ENCODE data around the gene ALKBH8. TPM values are rescaled to one million over a fixed set of nuclear protein-coding genes. Genes with fewer than 3 reads are reported as not detected.
"Not testable (repeated sequence)": the region's sequence is repeated elsewhere in the genome, so short reads cannot be mapped to it uniquely, and the experiment has no call there.

The ALKBH8 gene
- total RNA-seq, 4 donors from 2014 or later, result 5.6 to 14.5 (median 9.2) TPM

DNA sequence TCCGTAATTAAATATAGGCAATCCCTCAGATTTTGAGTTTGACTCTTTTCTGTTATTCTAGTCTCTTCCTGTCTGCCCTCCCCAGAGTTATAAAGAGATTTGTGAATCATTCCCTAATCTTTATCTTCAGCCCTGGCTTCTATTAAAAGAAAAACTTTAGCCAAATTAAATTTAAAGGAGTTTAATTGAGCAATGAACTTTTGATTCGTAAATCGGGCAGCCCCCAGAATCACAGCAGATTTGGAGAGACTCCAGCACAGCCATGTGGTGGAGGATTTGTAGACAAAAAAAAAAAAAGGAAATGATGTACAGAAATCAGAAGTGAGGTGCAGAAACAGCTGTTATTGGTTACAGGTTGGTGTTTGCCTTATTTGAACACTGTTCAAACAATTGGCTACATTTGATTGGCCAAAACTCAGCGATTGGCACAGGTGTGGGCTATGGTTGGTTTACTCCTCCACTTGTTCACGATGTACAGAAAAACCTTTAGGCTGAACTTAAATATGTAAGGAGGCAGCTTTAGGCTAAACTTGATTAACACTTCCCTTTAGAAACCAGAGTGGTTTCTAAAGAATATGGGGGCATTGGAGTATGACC, 2.3 kb upstream of the ALKBH8 start:
- intact Hi-C loops (cut with DNase I; ENCODE audit: low total_unique reads), result loop anchor here (10.0 kb wide), 1 partner anchor 327 kb away; no protein-coding TSS in a partner anchor
- 66 to 72% methylated on average over 5 of the region's 5 CpGs for WGBS, 2 donors
- TF ChIP-seq, protein P1, sequence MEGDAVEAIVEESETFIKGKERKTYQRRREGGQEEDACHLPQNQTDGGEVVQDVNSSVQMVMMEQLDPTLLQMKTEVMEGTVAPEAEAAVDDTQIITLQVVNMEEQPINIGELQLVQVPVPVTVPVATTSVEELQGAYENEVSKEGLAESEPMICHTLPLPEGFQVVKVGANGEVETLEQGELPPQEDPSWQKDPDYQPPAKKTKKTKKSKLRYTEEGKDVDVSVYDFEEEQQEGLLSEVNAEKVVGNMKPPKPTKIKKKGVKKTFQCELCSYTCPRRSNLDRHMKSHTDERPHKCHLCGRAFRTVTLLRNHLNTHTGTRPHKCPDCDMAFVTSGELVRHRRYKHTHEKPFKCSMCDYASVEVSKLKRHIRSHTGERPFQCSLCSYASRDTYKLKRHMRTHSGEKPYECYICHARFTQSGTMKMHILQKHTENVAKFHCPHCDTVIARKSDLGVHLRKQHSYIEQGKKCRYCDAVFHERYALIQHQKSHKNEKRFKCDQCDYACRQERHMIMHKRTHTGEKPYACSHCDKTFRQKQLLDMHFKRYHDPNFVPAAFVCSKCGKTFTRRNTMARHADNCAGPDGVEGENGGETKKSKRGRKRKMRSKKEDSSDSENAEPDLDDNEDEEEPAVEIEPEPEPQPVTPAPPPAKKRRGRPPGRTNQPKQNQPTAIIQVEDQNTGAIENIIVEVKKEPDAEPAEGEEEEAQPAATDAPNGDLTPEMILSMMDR (IDR thresholded peaks at IDR 0.05), result no peak
- TF ChIP-seq POLR2A (IDR thresholded peaks at IDR 0.05), result no peak
- no peak overlapping the region for H3K4me3 ChIP-seq (ENCODE audit: low read depth, poor library complexity, severe bottlenecking)
- no peak for DNase-seq (ENCODE audit: low spot score in 2 of 2)

DNA sequence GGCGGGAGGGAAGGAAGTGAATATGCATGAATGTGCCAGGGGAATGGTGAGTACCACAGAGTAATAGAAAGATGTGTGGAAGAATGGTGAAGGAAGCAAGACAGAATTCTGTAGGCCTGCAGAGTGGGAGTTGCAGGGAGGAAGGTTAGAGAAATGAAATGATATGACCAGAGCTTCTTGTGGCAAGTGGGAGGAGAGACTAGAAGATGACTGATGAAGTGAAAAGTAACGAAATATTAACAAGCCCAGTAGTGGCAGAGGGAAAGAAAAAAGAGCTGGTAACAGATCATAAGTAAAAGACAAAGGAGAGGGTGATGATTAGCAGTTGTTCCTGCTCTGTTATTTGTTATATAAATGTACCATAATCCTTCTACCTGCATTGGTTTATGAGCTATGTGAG, 1.0 kb upstream of the ALKBH8 start:
- TF ChIP-seq, protein P1 (IDR thresholded peaks at IDR 0.05), result no peak
- no peak for TF ChIP-seq POLR2A (IDR thresholded peaks at IDR 0.05)
- no peak overlapping the region for H3K4me3 ChIP-seq (ENCODE audit: low read depth, poor library complexity, severe bottlenecking)
- DNase-seq (ENCODE audit: low spot score in 2 of 2), result no peak
- 88 to 92% methylated on average over 2 of the region's 2 CpGs for WGBS, 2 donors
- intact Hi-C loops (cut with DNase I; ENCODE audit: low total_unique reads), result loop anchor here (10.0 kb wide), 1 partner anchor 328 kb away; no protein-coding TSS in a partner anchor

GRCh38 chr11:107565955-107566501, 493 bp upstream of the ALKBH8 start:
- WGBS, 2 donors, result 61 to 65% methylated on average over 9 of the region's 9 CpGs
- intact Hi-C loops (cut with DNase I; ENCODE audit: low total_unique reads), result loop anchor here (10.0 kb wide), 1 partner anchor 329 kb away; no protein-coding TSS in a partner anchor
- H3K4me3 ChIP-seq (ENCODE audit: low read depth, poor library complexity, severe bottlenecking), result peak overlapping the region; percentile 71
- DNase-seq (ENCODE audit: low spot score in 2 of 2), result not testable (repeated sequence)

DNA sequence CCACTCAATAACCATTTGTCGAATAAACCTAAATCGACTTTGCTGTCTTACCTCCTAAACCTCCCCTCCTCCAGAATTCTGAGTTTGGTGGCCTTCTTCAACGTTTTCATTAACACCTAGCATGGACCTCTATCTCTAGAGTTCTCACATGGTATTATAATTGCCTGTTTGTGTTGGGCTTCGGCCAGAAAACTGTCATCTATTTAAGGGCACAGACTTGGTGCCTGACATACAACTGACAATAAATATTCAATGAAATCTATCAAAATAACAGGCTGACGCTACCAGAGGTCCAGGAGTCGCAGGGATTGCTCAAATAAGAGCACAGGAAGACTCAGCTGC, 687 bp downstream of the ALKBH8 start:
- TF ChIP-seq POLR2A (IDR thresholded peaks at IDR 0.05), result no peak
- TF ChIP-seq, protein P1 (IDR thresholded peaks at IDR 0.05), result no peak
- intact Hi-C loops (cut with DNase I; ENCODE audit: low total_unique reads), result loop anchor here (10.0 kb wide), 1 partner anchor 330 kb away; no protein-coding TSS in a partner anchor
- peak overlapping the region; percentile 71 for H3K4me3 ChIP-seq (ENCODE audit: low read depth, poor library complexity, severe bottlenecking)
- WGBS, 2 donors, result 10 to 15% methylated on average over 6 of the region's 6 CpGs
- DNase-seq (ENCODE audit: low spot score in 2 of 2), result no peak

- TF ChIP-seq, protein P1 (IDR thresholded peaks at IDR 0.05), result no peak
- TF ChIP-seq POLR2A (IDR thresholded peaks at IDR 0.05), result no peak
- intact Hi-C loops (cut with DNase I; ENCODE audit: low total_unique reads), result loop anchor here (10.0 kb wide), 1 partner anchor 331 kb away; no protein-coding TSS in a partner anchor
- WGBS, 2 donors, result 1 to 3% methylated on average over 2 of the region's 2 CpGs
- no peak overlapping the region for H3K4me3 ChIP-seq (ENCODE audit: low read depth, poor library complexity, severe bottlenecking)
- DNase-seq (ENCODE audit: low spot score in 2 of 2), result no peak
Observed at GRCh38 chr11:107563702-107564101, 1.8 kb downstream of the ALKBH8 start.

GRCh38 chr11:107562647-107563208, 2.8 kb downstream of the ALKBH8 start:
- no peak overlapping the region for H3K4me3 ChIP-seq (ENCODE audit: low read depth, poor library complexity, severe bottlenecking)
- DNase-seq (ENCODE audit: low spot score in 2 of 2), result no peak
- no peak for TF ChIP-seq POLR2A (IDR thresholded peaks at IDR 0.05)
- TF ChIP-seq, protein P1 (IDR thresholded peaks at IDR 0.05), result no peak
- WGBS, 2 donors, result 43 to 54% methylated on average over 4 of the region's 4 CpGs
- intact Hi-C loops (cut with DNase I; ENCODE audit: low total_unique reads), result loop anchor here (10.0 kb wide), 1 partner anchor 332 kb away; no protein-coding TSS in a partner anchor
